GM18508 (cell line): Measurements from ENCODE around the gene DTX1.
"Not testable (repeated sequence)": the region's sequence is repeated elsewhere in the genome, so short reads cannot be mapped to it uniquely, and the experiment has no call there.

ENCODE experiments used
- ATAC-seq: cut with Tn5 transposase; IDR thresholded peaks from one replicate; pipeline ENCODE4 v1.9.1; 2021; ENCODE audit warnings: moderate number of reproducible peaks; ENCODE audit not compliant: insufficient read depth, unreplicated experiment

Gene DTX1

GRCh38 chr12:113111247-113111646, 54.7 kb downstream of the DTX1 start:
- no peak for ATAC-seq

- no peak for ATAC-seq
These were observed 55.7 kb downstream of the DTX1 start for GRCh38 chr12:113112043-113112899.

- no peak for ATAC-seq
These were observed 56.9 kb downstream of the DTX1 start for GRCh38 chr12:113113397-113113796.

- no peak for ATAC-seq
These were observed 58.1 kb downstream of the DTX1 start for GRCh38 chr12:113114447-113115178.

GRCh38 chr12:113115455-113116126, 59.1 kb downstream of the DTX1 start:
- ATAC-seq = no peak

- no peak for ATAC-seq
These were observed 60.3 kb downstream of the DTX1 start for GRCh38 chr12:113116875-113117274.

- not testable (repeated sequence) for ATAC-seq
These were observed 61.2 kb downstream of the DTX1 start for GRCh38 chr12:113117684-113118083.

- ATAC-seq = no peak
These were observed 61.6 kb downstream of the DTX1 start for GRCh38 chr12:113118142-113118541.

- ATAC-seq = no peak
These were observed 63.6 kb downstream of the DTX1 start for GRCh38 chr12:113119980-113120669.

GRCh38 chr12:113120670-113121370, 64.3 kb downstream of the DTX1 start:
- no peak for ATAC-seq

GRCh38 chr12:113127791-113128199, 71.3 kb downstream of the DTX1 start:
- no peak for ATAC-seq

GRCh38 chr12:113128802-113129663, 72.5 kb downstream of the DTX1 start:
- no peak for ATAC-seq

GRCh38 chr12:113129664-113130456, 73.3 kb downstream of the DTX1 start:
- no peak for ATAC-seq

GRCh38 chr12:113130457-113131135, 74.1 kb downstream of the DTX1 start:
- no peak for ATAC-seq

GRCh38 chr12:113131556-113131955, 75.0 kb downstream of the DTX1 start:
- no peak for ATAC-seq

GRCh38 chr12:113133036-113133435, 76.5 kb downstream of the DTX1 start:
- no peak for ATAC-seq

- no peak for ATAC-seq
These were observed 77.1 kb downstream of the DTX1 start for GRCh38 chr12:113133666-113134065.

GRCh38 chr12:113134071-113134470, 77.5 kb downstream of the DTX1 start:
- ATAC-seq = no peak
